ENCODE data around the gene USP49. TPM values are rescaled to one million over a fixed set of nuclear protein-coding genes. Genes with fewer than 3 reads are reported as not detected.
A peak's percentile ranks its signal among the peaks of the same experiment; 100 is the strongest.

Gene USP49
- total RNA-seq, 1 donor from 2014 or later: 6.3 TPM

DNA sequence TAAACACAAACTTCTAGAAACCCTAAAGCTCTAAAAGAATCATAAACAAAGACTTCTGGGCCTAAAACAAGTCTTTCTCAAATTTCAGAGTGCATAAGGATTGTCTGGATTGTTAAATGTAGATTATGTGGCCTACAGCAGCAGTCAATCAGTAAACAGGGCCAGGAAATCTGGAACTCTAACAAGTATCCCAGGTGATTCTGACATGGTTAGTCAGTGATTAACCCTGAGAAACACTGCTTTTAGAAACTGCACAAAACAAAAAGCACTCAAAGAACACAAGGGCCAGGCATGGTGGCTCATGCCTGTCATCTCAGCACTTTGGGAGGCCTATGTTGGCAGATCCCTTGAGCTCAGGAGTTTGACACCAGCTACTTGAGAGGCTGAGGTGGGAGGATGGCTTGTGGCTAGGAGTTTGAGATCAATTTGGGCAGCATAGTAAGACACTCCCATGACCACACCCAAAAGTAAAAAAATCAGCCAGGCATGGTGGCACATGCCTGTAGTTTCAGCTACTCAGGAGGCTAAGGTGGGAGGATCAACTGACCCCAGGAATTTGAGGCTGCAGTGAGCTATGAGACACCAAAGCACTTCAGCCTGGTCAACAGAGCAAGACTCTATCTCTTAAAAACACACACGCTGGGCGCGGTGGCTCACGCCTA lies 19.8 kb upstream of the USP49 start:
- Mint-ChIP-seq H3K4me1 (peaks cover 33% of the 10 kb centered on the region), H3K27ac (peak overlapping the region; percentile 36), H3K36me3 (ENCODE audit: low read depth) (peaks cover 31% of the 10 kb centered on the region), H3K4me3 (no peak overlapping the region), H3K27me3 (no peaks in the 10 kb centered on the region), H3K9me3 (no peaks in the 10 kb centered on the region)
- intact Hi-C loops (cut with micrococcal nuclease): no loop called here
- DNase-seq: no peak

DNA sequence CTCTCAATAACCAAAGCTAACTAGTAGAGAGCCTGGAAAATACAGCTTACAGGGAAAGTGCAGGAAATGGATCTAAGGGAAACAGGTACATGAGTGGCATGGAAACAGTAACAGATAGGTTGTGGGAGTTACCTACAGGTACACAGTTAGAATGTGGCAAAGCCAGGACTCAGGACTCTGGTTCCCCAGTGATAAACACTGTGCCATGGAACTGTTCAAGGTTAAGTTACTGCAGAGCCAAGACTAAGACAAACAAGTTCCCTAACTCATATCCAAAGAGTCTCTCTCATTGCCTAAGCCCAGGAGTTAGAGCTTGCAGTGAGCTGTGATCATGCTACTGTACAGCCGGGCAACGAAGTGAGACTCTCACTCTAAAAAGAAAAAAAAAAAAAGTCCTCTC lies 19.2 kb upstream of the USP49 start:
- DNase-seq: no peak
- no peak overlapping the region for H3K27ac Mint-ChIP-seq
- intact Hi-C loops (cut with micrococcal nuclease): no loop called here

DNA sequence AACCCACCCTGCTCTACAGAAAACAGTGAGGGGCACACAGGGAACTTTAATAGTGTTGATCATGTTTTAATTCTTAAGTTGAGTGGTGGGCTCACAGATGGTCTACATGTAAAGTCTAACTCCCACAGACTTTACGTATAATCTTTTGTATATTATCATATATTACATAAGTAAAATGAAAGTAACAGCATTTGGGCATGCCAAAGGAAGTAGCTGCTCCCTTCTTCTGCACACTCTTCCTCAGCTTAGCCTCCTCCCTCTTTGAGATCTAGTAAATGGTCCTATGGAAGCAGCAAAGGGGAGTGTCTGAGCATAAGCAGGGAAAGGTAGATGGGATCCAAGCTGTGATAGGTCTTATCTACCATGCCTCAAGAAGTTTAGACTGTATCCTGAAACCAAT lies 14.6 kb upstream of the USP49 start:
- Mint-ChIP-seq H3K9me3 (no peaks in the 10 kb centered on the region), H3K27ac (peak overlapping the region; percentile 21), H3K4me3 (no peak overlapping the region), H3K36me3 (ENCODE audit: low read depth) (peaks cover 46% of the 10 kb centered on the region), H3K4me1 (peaks cover 22% of the 10 kb centered on the region), H3K27me3 (no peaks in the 10 kb centered on the region)
- no peak for DNase-seq
- intact Hi-C loops (cut with micrococcal nuclease): no loop called here

More for the DNA sequence above, 19.2 kb upstream of the USP49 start:
- Mint-ChIP-seq H3K27me3 (no peaks in the 10 kb centered on the region), H3K4me1 (peaks cover 26% of the 10 kb centered on the region), H3K9me3 (no peaks in the 10 kb centered on the region), H3K4me3 (no peak overlapping the region), H3K36me3 (ENCODE audit: low read depth) (peaks cover 32% of the 10 kb centered on the region)

DNA sequence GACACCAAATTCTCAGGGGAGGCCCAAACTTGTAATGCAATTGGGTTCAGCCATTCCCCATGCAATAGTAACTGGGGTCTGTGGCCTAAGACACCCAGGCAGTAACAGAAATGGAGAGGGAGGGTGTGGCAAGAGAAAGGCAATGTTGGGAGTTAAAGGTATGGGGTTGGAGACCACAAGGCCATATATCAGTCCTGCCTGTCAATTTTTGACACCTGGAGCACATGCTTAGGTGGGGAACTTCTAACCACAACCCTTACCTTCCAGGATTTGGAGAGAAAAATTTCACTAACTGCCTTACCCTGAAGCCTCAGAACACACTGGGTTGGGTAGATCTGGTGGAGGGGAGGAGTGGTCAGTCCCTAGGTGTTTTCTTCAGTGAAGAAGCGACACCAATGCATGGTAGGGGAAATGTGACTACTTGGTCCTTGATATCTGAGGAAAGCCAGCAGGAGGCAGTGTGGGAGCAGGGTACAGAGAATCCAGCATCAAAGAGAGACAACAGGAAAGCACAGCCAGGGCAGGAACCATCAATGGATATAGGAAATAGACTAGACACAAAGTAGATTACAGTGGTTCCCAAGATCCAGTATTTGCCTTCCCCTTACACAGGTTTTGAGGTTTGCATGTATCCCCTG lies 6.8 kb upstream of the USP49 start:
- Mint-ChIP-seq H3K9me3 (no peaks in the 10 kb centered on the region), H3K27me3 (no peaks in the 10 kb centered on the region), H3K27ac (no peak overlapping the region), H3K4me3 (no peak overlapping the region), H3K36me3 (ENCODE audit: low read depth) (peaks cover 26% of the 10 kb centered on the region), H3K4me1 (peaks cover 18% of the 10 kb centered on the region)
- intact Hi-C loops (cut with micrococcal nuclease): loop anchor here (1.0 kb wide), 1 partner anchor 142 kb away; no protein-coding TSS in a partner anchor
- DNase-seq: peak; percentile 87

DNA sequence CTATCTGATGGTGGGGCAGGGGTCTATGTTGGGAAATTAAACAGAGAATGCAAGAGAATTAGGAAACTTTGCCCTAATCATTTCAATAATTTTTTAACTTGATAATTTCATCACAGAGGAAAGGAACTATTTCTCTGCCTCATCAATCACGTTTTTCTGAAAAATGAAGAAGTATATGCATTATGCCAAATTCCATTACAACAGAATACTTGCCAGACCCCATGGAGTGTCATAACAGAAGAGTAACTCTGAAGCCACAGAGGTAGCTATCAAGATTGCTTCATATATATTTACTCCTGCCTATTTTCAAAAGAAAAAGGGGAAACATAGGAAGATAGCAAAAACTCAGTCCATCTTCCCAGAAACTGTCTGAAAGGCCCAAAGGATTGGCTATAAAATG lies 5.7 kb upstream of the USP49 start:
- Mint-ChIP-seq H3K36me3 (ENCODE audit: low read depth) (peaks cover 17% of the 10 kb centered on the region), H3K9me3 (no peaks in the 10 kb centered on the region), H3K4me1 (peaks cover 22% of the 10 kb centered on the region), H3K27ac (no peak overlapping the region), H3K27me3 (no peaks in the 10 kb centered on the region), H3K4me3 (no peak overlapping the region)
- intact Hi-C loops (cut with micrococcal nuclease): no loop called here
- no peak for DNase-seq

DNA sequence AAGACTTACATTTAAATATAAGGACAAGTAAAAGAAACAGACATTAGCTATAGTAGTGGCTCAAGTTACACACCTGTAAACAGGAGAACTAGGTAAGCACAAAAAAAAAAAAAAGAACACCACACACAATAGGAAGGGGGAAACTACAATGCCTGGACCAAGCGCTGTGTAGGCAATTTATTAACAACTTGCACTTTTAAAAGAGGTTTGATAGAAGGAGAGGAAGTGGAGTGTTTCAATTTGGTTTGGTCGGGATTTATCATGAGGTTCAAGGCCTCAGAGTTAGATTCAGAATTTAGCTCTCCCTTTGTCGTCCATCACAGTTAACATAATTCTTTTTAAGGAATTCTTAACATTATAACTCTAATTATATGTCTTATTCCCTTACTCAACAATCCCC lies 1.1 kb upstream of the USP49 start:
- intact Hi-C loops (cut with micrococcal nuclease): no loop called here
- Mint-ChIP-seq H3K4me1 (peaks cover 12% of the 10 kb centered on the region), H3K36me3 (ENCODE audit: low read depth) (peaks cover 5% of the 10 kb centered on the region), H3K27ac (peak overlapping the region; percentile 90), H3K4me3 (no peak overlapping the region), H3K9me3 (no peaks in the 10 kb centered on the region), H3K27me3 (peaks cover 4% of the 10 kb centered on the region)
- DNase-seq: no peak

DNA sequence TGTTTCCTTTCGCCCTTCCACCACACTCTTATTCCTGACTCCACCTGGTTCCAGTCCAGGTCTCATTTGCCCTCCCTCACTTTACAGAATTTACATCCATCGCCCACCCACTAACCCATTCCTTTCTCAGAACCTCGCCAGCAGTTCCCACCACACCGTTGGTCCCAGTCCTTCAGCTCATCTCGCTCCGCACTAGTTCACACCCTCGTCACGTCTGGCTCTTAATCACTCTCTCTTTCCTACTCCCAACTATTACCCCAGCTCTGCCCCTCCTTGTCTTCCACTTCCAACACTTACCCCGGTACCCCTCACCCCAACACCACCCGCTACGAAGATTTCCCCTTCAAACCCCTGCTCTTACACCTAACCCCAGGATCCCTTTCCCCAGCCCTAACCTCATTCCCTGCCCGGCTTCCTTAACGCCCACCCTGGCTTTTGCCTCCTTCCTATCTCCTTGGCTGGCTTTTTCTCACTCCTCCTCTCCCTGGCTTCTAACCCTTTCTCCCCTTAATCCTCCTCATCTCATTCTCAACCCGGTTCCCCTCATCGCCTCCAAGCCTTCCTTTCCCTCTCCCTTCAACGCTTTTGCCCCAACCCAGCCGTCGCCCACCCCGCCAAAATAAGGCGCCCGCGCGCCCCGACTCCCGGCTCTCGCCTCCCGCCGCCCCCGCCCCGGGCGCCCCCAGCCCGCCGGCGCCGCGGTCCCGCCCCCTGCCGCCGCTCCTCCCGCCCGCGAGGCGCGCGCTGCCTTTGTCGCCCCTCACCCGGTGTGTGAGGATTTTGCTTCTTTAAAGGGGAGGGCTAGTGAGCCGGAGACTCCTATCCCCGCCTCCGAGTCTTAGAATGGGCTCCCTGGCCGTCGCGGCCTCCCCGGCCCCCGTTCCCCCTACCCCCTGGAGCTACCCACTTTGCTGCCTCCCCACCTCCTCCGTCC lies 542 bp downstream of the USP49 start:
- no peak overlapping the region for H3K4me3 Mint-ChIP-seq
- H3K4me1 Mint-ChIP-seq: peaks cover 12% of the 10 kb centered on the region
- DNase-seq: no peak
- intact Hi-C loops (cut with micrococcal nuclease): loop anchor here (1.0 to 2.0 kb wide), 4 partner anchors 27 to 150 kb away; partner anchors contain the start of genes BYSL, MED20 and TOMM6
- H3K27ac Mint-ChIP-seq: peak overlapping the region; percentile 90
- peaks cover 4% of the 10 kb centered on the region for H3K36me3 Mint-ChIP-seq (ENCODE audit: low read depth)
- no peaks in the 10 kb centered on the region for H3K9me3 Mint-ChIP-seq
- peaks cover 4% of the 10 kb centered on the region for H3K27me3 Mint-ChIP-seq

DNA sequence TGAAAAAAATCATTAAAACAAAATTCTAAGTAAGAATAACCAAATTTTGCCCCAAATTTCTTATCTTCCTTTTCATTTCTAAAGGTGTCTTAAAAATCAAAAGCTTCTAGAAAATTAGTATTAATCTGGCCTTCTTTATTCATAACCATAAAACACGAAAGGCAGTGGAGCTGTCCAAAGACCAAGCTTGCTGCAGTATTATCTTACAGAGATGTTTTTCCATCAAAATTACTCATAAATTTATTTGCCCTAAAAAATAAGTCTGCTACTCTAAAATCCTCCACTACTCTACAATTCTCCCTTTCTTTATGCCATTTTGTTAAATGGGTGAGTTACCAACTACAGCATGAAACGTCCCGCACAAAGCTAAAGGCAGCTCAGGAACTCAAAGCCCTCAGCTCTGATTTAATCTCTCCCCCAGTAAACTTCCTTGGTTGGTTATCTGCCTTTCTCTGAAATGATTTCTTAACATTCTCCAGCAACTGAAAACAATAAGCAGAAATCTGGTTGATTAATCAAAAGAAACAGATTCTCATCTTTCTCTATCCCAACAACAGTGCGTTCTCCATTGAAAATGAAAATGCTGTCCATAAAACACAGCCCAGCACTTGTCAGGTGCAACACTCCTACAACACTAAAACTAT lies 2.1 kb downstream of the USP49 start:
- intact Hi-C loops (cut with micrococcal nuclease): no loop called here
- Mint-ChIP-seq H3K4me1 (peaks cover 12% of the 10 kb centered on the region), H3K4me3 (no peak overlapping the region)

DNA sequence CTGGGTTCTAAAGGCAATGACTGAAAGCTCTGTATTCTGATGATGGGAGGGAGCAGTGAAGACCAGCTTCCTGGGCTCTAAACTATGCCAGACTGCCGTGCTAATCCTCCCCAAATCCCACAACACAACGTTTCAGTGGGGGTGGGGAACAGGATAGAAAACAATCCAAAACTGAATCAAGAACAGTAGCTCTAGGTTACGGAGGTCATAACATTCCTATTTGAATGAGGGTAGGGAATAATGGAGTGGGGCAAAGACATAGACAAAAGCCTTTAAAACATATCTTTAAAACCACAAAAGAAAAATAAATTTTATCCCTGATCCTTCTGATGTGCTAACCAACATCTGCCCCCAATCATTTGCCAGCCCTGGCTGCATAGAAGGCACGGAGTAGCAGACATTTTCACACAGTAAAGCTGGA lies 7.8 kb downstream of the USP49 start:
- intact Hi-C loops (cut with micrococcal nuclease): no loop called here
- Mint-ChIP-seq H3K27ac (no peak overlapping the region), H3K9me3 (no peaks in the 10 kb centered on the region), H3K36me3 (ENCODE audit: low read depth) (peaks cover 3% of the 10 kb centered on the region), H3K27me3 (peaks cover 2% of the 10 kb centered on the region), H3K4me1 (no peaks in the 10 kb centered on the region), H3K4me3 (no peak overlapping the region)
- DNase-seq: no peak

More for the DNA sequence above, 2.1 kb downstream of the USP49 start:
- no peak for DNase-seq
- Mint-ChIP-seq H3K27me3 (peaks cover 4% of the 10 kb centered on the region), H3K36me3 (ENCODE audit: low read depth) (peaks cover 4% of the 10 kb centered on the region), H3K27ac (no peak overlapping the region), H3K9me3 (no peaks in the 10 kb centered on the region)

DNA sequence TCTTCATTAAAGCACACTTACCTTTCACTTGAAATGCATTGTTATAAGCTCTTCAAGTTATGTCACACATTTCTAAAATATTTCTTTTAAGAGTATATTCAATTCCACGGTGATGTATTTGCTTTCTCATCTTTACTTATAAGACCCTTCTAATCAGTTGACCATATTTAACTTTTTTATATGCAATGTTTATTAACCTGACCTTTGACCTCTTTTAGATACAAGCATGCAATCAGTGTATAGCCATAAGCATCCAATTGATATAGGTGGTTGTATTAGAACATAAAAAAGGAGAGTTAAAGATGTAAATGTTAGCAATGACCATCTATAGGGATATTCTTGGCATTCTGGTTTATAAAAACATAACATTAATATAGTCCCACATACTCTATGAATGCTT lies 9.2 kb downstream of the USP49 start:
- Mint-ChIP-seq H3K27ac (no peak overlapping the region), H3K4me1 (no peaks in the 10 kb centered on the region), H3K4me3 (no peak overlapping the region)

DNA sequence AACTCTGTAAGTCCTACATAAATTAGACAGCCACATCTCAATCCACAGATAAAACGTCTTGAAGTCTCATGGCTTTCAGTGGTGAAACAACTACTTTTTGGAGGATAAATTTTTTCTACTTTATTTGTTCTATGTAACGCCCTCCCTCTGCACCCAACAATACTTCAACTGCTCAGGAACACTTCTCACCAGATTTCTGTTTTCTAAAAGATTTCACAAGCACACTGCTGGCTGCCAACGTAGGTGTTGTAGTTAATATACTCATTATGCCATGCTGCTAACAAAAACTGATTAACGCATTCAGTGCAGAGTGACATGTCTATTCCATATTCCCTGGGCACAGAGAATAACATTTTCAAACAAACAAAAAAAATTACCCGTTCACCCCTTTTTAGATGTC lies 10.2 kb downstream of the USP49 start:
- Mint-ChIP-seq H3K36me3 (ENCODE audit: low read depth) (no peaks in the 10 kb centered on the region), H3K4me3 (no peak overlapping the region), H3K4me1 (peaks cover 2% of the 10 kb centered on the region), H3K27me3 (no peaks in the 10 kb centered on the region), H3K9me3 (no peaks in the 10 kb centered on the region), H3K27ac (no peak overlapping the region)
- DNase-seq: no peak
- intact Hi-C loops (cut with micrococcal nuclease): no loop called here

More for the DNA sequence above, 9.2 kb downstream of the USP49 start:
- intact Hi-C loops (cut with micrococcal nuclease): no loop called here
- no peaks in the 10 kb centered on the region for H3K27me3 Mint-ChIP-seq
- H3K36me3 Mint-ChIP-seq (ENCODE audit: low read depth): peaks cover 2% of the 10 kb centered on the region
- DNase-seq: no peak
- no peaks in the 10 kb centered on the region for H3K9me3 Mint-ChIP-seq

DNA sequence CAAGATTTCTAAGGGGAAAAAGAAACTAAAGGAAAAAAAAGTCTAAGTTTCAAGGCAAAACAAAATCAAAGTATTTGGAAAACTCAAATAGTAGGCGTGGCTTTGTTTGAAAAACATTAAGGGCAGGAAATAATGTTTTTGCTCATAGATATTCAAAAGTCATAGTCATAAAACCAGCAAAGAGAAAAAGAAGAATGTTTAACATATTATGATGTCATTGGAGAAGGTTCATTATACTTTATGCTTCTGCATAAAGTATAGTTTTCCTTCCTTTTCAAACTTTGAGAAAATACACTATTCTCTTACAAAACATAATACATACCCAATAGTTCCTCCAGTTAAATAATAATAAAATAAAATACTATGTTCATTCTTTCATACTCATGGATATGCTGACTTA lies 13.7 kb downstream of the USP49 start:
- Mint-ChIP-seq H3K27me3 (no peaks in the 10 kb centered on the region), H3K4me3 (no peak overlapping the region), H3K4me1 (peaks cover 2% of the 10 kb centered on the region), H3K27ac (no peak overlapping the region), H3K36me3 (ENCODE audit: low read depth) (no peaks in the 10 kb centered on the region), H3K9me3 (no peaks in the 10 kb centered on the region)
- DNase-seq: no peak
- intact Hi-C loops (cut with micrococcal nuclease): no loop called here

DNA sequence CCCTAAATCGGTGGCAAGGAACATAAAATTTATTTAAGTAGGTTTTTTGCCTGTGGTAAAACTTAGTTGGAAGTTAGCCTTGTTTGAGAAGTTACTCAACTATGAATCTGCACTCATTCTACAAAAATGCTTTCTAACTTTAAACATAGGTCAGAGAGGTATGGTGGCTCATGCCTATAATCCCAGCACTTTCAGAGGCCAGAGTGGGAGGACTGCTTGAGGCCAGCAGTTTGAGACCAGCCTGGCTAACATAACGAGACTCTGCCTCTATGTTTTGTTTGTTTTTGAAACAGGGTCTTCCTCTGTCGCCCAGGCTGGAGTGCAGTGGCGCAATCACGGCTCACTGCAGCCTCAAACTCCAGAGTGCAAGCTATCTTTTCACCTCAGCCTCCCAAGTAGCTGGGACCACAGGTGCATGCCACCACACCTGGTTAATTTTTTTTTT lies 16.2 kb downstream of the USP49 start:
- intact Hi-C loops (cut with micrococcal nuclease): loop anchor here (10.0 kb wide), 1 partner anchor 74 kb away; no protein-coding TSS in a partner anchor
- Mint-ChIP-seq H3K36me3 (ENCODE audit: low read depth) (no peaks in the 10 kb centered on the region), H3K4me1 (peaks cover 2% of the 10 kb centered on the region), H3K9me3 (no peaks in the 10 kb centered on the region), H3K27ac (no peak overlapping the region), H3K4me3 (no peak overlapping the region), H3K27me3 (no peaks in the 10 kb centered on the region)
- no peak for DNase-seq
